Subcutaneous abdominal adipose tissue (tissue), 5 donors: Measurements from ENCODE around the gene SPECC1L.

Experiments
- H3K27ac ChIP-seq: one replicate; pipeline ENCODE4 v1.7.0; 2013; ENCODE audit warnings: low read depth, mild to moderate bottlenecking, inconsistent platforms, low read length, moderate library complexity
- H3K27me3 ChIP-seq, 5 donors: one replicate each; pipeline ENCODE4 v1.7.0; 2013; ENCODE audit warnings: low read length in 5 of 5, inconsistent platforms in 1 of 5; ENCODE audit not compliant: control insufficient read depth in 5 of 5, insufficient read depth in 4 of 5
- H3K36me3 ChIP-seq, 5 donors: one replicate each; pipeline ENCODE4 v1.7.0; 2013; ENCODE audit warnings: low read length in 5 of 5; ENCODE audit not compliant: control insufficient read depth in 5 of 5, insufficient read depth in 5 of 5
- H3K4me1 ChIP-seq, 5 donors: one replicate each; pipeline ENCODE4 v1.7.0; 2013; ENCODE audit warnings: low read length in 5 of 5, mild to moderate bottlenecking in 3 of 5, moderate library complexity in 1 of 5; ENCODE audit not compliant: control insufficient read depth in 5 of 5, insufficient read depth in 5 of 5
- H3K4me3 ChIP-seq, 5 donors: one replicate each; pipeline ENCODE4 v1.7.0; 2013; ENCODE audit warnings: low read length in 5 of 5, low read depth in 1 of 5
- H3K9ac ChIP-seq, 5 donors: one replicate each; pipeline ENCODE4 v1.7.0; 2013; ENCODE audit warnings: low read length in 5 of 5, mild to moderate bottlenecking in 4 of 5, moderate library complexity in 3 of 5
- H3K9me3 ChIP-seq, 5 donors: one replicate each; pipeline ENCODE4 v1.7.0; 2013; ENCODE audit warnings: low read length in 5 of 5; ENCODE audit not compliant: control insufficient read depth in 5 of 5
- donor health status: healthy.
- donor health status: healthy.
- donor health status: healthy.
- donor health status: healthy.
- donor health status: healthy.

Gene SPECC1L

DNA sequence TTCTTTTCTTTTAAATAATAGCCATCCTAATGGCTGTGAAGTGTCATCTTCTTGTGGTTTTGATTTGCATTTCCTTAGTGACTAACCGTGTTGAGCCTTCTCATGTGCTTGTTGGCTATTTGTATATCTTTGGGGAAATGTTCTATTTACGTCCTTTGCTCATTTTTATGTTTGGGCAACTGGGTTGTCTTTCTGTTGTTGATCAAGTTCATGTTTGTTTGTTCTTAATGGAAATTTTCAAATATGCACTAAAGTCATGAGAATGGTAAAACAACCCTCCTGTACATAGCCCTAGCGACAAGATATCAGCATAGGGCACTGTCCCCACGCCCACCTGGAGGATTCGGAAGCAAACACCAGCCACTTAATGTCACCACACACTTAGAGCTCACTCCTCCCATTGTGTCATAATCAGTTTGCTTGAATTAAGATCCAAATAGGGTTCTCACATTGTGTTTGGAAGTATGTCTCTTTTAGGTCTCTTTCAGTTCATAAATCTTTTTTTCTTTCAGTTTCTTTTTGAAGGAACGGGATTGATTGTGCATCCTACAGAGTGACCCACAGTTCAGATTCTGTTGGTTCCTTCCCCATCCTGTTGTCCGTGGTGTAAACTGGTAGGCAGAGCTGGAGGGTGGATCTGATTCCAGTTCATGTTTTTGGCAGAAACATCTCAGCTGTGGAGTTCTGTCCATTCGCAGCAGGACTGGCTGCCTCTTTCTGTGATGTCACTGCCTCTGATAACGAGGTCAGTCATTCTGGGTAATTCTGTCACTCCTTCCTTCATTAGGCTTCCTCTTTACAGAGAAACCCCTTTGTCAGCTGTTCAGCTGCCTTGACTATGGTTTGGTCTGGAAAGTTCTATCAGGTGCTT, 130.3 kb downstream of the SPECC1L start:
- no peaks in the 10 kb centered on the region for H3K27me3 ChIP-seq
- H3K4me1 ChIP-seq: peaks cover 6 to 34% (median 15%) of the 10 kb centered on the region in 5 donors
- H3K4me3 ChIP-seq: peak overlapping the region in 1 of 5 donors; percentile 7
- H3K9me3 ChIP-seq: no peaks in the 10 kb centered on the region
- H3K27ac ChIP-seq: peak overlapping the region; percentile 37
- H3K36me3 ChIP-seq: peaks cover 3 to 47% (median 26%) of the 10 kb centered on the region in 5 donors
- H3K9ac ChIP-seq: peak overlapping the region in 1 of 5 donors; percentile 15

DNA sequence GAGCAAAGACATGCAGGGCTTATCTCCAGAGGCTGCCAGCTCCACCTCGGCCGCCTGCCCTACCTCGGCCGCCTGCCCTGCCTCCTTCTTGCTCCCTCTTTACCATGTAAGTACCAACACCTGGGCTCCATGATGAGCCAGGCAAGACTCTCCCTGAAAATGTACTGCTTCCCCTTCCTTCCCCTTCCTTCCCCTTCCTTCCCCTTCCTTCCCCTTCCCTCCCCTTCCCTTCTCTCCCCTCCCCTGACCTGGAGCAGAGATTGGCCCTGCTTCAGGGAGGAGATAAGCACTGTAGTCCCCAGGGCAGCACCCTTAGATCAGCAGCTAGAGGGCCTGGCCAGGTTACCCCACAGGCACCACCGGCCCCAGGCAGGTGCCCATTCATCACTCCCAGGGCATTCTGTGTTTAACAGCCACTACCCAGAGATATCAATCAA, 131.3 kb downstream of the SPECC1L start:
- no peaks in the 10 kb centered on the region for H3K9me3 ChIP-seq
- no peak overlapping the region for H3K4me3 ChIP-seq
- peak overlapping the region; percentile 37 for H3K27ac ChIP-seq
- H3K27me3 ChIP-seq: no peaks in the 10 kb centered on the region
- H3K4me1 ChIP-seq: peaks cover 7 to 41% (median 16%) of the 10 kb centered on the region in 5 donors
- H3K36me3 ChIP-seq: peaks cover 2 to 38% (median 20%) of the 10 kb centered on the region in 5 donors
- H3K9ac ChIP-seq: no peak overlapping the region

DNA sequence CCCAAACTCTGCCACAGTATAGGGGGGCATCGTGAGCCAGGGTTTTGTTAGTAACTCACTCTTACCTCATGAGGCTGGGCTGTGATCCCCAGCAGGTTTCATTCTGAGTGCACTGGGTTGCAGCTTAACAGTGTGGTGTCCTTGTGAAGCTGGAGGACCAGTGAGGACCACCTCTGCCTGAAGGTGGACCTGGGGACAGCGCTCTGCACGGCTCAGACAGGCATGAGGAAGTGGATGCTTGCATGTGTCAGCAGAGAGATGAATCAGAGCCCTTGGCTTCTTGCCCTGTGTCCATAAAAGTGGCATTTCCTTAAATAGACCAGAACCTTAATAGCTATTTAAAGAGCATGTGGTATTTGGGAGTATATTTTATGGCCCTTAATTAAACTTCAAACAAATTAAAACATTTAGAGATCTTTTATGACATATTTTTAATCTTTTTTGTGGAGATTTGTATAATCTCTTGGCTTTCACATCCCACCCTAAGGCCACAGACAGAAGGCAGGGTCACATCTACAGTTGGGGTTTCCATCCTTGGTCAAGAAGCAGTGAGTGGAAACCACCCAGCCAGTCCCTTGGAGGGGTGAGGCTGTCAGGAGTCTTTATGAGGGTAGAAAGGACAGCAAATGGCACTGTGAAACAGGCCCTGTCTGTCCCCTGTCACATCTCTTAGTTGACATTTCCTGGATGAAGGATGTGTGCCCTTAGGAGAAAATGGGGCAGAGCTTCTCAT, 132.0 kb downstream of the SPECC1L start:
- Histone ChIP-seq H3K27me3 (no peaks in the 10 kb centered on the region), H3K36me3 (peaks cover 0 to 34% (median 17%) of the 10 kb centered on the region in 5 donors), H3K4me3 (peak overlapping the region in 1 of 5 donors; percentile 16), H3K9me3 (no peaks in the 10 kb centered on the region), H3K4me1 (peaks cover 9 to 44% (median 22%) of the 10 kb centered on the region in 5 donors), H3K27ac (no peak overlapping the region), H3K9ac (no peak overlapping the region)

DNA sequence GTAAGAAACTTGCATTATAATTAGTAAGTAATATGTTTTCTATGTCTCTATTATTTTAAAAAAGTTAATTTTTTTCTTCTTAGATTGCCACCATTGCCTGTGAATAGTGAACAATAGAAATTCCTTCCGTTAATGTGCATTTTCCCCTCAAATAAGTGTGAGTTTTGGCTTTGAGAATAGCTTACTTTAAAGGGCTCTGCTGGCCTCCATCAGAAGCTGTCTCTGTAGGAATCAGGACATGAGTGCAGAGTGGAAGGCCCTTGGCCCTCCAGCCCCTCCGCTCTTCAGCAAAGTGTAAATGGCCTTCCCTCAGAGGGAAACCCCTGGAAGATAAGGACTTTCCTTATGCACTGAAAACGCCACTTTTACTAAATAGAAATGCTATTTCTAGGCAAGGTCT, 132.7 kb downstream of the SPECC1L start:
- Histone ChIP-seq H3K4me3 (no peak overlapping the region), H3K27ac (no peak overlapping the region), H3K9me3 (no peaks in the 10 kb centered on the region), H3K4me1 (peaks cover 11 to 51% (median 25%) of the 10 kb centered on the region in 5 donors), H3K9ac (no peak overlapping the region), H3K27me3 (no peaks in the 10 kb centered on the region), H3K36me3 (peaks cover 0 to 29% (median 21%) of the 10 kb centered on the region in 5 donors)

DNA sequence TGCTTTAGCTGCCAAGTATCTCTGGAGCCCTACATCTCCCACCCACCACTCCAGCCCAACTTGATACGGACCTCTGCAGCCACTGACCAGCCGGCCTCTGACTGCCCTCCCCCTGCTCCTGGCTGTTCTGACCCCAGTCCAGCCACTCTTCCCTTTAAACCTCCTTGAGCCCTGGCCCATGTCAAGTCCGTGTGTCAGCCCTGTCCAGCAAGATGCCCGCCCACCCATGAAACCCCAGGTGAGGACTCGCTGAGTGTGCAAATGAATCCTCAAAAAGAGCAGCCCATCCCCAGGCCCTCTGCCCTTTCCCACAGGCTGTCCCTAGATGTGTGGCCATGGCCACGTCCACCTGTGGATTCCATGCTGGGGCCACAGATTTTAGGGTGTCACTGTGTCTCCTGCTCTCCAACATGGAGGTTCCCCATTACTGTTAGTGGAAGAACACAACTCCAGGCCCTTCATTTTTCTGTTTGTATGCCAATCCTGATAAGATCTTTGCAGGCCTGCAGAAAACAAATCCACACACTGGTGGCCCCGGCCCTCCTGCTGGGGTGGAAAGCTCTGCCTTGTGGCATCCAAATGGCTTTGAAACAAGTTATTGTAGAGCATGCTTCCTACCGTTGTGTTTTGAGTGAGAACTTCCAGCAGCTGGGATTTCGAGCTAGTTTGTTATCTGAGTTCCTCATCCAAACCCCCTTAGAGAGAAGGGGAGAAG, 134.1 kb downstream of the SPECC1L start:
- H3K27ac ChIP-seq: no peak overlapping the region
- H3K9me3 ChIP-seq: no peaks in the 10 kb centered on the region
- H3K9ac ChIP-seq: no peak overlapping the region
- H3K27me3 ChIP-seq: no peaks in the 10 kb centered on the region
- peaks cover 0 to 28% (median 20%) of the 10 kb centered on the region in 5 donors for H3K36me3 ChIP-seq
- H3K4me3 ChIP-seq: no peak overlapping the region
- H3K4me1 ChIP-seq: peaks cover 11 to 56% (median 25%) of the 10 kb centered on the region in 5 donors

DNA sequence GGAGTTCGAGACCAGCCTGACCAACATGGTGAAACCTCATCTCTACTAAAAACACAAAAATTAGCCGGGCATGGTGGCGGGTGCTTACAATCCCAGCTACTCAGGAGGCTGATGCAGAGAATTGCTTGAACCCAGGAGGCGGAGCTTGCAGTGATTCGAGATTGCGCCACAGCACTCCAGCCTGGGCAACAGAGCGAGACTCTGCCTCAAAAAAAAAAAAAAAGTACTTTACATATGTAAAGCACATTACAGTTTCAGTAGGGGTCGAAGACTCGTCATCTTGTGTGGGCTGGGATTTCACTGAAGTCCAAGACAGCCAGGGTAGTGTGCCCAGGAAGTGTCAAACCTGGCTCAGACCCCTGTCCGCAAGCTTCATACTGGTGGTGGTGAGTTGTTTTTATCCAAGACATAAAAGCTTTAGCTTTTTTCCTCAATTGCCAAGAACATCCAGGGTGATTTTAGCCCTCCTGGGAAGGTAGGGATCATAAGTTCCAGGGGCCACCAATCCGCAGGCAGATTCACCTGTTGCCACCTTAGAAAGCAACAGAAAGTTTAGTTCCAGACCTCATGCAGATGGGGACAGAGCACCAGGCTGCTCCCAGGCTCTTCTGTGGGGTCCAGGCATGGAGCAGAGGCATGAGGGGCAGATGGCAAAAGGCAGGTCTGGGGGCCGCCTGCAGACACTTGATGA, 135.1 kb downstream of the SPECC1L start:
- H3K4me3 ChIP-seq: no peak overlapping the region
- no peak overlapping the region for H3K27ac ChIP-seq
- no peaks in the 10 kb centered on the region for H3K27me3 ChIP-seq
- no peaks in the 10 kb centered on the region for H3K9me3 ChIP-seq
- no peak overlapping the region for H3K9ac ChIP-seq
- peaks cover 11 to 52% (median 25%) of the 10 kb centered on the region in 5 donors for H3K4me1 ChIP-seq
- H3K36me3 ChIP-seq: peaks cover 0 to 28% (median 22%) of the 10 kb centered on the region in 5 donors

DNA sequence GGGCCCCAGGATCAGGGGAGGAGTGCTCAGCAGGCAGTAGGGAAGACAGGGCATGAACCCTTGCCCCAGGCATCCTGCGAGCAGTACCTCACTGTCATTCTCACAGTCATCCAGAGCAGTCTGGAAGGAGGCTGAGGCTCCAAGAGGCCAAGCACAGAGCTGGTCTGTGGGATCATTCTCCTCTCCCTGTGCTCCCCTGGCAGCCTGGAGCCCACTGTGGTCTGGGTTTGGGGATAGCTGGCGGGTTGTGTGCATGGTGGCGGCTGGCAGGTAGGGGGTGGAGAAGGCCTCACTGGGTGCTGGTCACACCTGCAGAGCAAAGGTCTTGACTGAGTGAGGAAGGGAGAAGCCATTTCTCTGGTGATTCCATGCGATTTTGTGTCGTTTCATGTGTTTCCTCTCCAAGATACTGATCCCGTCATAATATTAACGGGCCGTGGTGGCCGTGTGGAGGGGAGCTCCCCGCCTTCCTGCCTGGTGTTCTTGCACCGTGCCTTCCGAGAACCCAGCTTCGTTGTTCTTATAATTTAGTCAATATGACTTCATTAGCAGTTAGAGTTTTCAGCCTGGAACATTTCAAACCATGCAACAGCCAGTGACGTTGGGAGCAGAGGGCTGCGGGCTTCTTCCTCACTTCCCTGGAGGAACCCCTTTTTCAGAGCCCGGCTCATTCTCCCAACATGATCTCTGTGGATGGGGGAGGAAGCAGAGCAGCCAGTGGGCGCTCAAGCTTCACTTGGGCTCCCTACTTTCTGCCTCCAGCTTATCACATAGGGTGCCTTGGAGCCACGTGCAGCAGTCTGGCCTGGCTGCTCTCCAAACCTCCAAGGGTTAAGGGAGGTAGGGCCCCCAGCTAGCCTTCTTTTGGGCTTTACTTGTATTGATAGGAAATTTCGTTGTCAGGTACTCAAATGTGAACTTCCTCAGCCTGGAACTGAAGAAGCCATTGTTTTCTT, 136.0 kb downstream of the SPECC1L start:
- Histone ChIP-seq H3K4me1 (peaks cover 10 to 44% (median 20%) of the 10 kb centered on the region in 5 donors), H3K27ac (no peak overlapping the region), H3K36me3 (peaks cover 0 to 28% (median 26%) of the 10 kb centered on the region in 5 donors), H3K9me3 (no peaks in the 10 kb centered on the region), H3K27me3 (no peaks in the 10 kb centered on the region), H3K9ac (no peak overlapping the region), H3K4me3 (no peak overlapping the region)

DNA sequence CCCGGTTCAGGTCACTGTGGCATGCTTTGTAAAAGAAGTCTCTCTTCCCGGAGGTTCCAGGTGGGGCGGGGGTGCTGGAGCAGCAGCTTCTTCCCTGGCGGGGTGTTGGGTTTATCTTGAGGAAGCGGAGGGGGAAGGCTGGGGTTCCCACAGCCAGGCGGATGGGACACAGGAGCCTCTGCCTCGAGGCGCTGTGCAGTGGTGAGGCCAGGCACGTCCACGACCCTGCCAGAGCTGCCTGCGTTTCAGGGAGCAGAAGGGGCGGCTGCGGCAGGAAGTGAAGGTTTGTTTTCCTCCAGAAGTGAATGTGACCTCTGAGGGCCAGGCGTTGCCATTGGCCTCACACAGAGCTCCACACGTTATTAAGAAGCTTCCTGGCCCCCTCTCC, 136.6 kb downstream of the SPECC1L start:
- H3K36me3 ChIP-seq: peaks cover 0 to 33% (median 27%) of the 10 kb centered on the region in 5 donors
- peaks cover 7 to 38% (median 18%) of the 10 kb centered on the region in 5 donors for H3K4me1 ChIP-seq
- no peaks in the 10 kb centered on the region for H3K9me3 ChIP-seq
- no peaks in the 10 kb centered on the region for H3K27me3 ChIP-seq
- no peak overlapping the region for H3K9ac ChIP-seq
- no peak overlapping the region for H3K4me3 ChIP-seq
- no peak overlapping the region for H3K27ac ChIP-seq
